ENCODE data around the gene RGS3.

Gene RGS3

DNA sequence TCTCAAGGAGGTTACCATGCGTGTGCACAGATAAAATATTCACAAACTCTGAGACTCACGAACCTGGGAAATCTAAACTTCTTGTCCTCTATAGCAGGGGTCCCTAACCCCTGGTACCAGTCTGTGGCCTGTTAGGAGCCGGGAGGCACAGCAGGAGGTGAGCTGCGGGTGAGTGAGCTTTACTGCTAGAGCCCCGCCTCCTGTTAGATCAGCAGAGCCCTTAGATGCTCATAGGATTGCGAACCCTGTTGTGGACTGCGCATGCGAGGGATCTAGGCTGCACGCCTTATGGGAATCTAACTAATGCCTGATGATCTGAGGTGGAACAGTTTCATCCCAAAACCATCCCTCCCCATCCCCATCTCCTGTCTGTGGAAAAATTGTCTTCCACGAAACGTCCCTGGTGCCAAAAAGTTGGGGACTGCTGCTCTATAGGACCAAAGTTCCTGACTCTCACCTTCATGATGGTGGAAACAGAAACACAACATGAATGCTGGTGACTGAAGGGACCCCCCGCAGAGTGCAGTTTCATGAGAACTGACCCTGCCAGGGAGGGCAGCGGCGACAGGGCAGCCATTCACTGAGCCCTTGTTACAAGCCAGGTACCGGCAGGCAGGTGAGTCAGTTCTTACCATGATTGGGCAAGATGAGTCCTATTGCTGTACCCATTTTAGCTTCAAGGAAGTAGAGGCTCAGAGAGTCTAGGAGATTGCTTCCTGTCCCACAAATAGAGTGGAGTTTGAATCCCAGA lies 181.9 kb downstream of the RGS3 start:
- Mint-ChIP-seq H3K27me3 (ENCODE audit: low read depth, poor library complexity) (peaks cover 3% of the 10 kb centered on the region), H3K27ac (no peak overlapping the region), H3K36me3 (ENCODE audit: low read depth) (no peaks in the 10 kb centered on the region), H3K4me3 (no peak overlapping the region), H3K9me3 (peaks cover 8% of the 10 kb centered on the region), H3K4me1 (peaks cover 64% of the 10 kb centered on the region)
- TF ChIP-seq, protein P1, sequence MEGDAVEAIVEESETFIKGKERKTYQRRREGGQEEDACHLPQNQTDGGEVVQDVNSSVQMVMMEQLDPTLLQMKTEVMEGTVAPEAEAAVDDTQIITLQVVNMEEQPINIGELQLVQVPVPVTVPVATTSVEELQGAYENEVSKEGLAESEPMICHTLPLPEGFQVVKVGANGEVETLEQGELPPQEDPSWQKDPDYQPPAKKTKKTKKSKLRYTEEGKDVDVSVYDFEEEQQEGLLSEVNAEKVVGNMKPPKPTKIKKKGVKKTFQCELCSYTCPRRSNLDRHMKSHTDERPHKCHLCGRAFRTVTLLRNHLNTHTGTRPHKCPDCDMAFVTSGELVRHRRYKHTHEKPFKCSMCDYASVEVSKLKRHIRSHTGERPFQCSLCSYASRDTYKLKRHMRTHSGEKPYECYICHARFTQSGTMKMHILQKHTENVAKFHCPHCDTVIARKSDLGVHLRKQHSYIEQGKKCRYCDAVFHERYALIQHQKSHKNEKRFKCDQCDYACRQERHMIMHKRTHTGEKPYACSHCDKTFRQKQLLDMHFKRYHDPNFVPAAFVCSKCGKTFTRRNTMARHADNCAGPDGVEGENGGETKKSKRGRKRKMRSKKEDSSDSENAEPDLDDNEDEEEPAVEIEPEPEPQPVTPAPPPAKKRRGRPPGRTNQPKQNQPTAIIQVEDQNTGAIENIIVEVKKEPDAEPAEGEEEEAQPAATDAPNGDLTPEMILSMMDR (IDR thresholded peaks at IDR 0.05), result no peak
- DNase-seq, result no peak

- no peaks in the 10 kb centered on the region for H3K36me3 Mint-ChIP-seq (ENCODE audit: low read depth)
- no peak overlapping the region for H3K27ac Mint-ChIP-seq
- peaks cover 8% of the 10 kb centered on the region for H3K9me3 Mint-ChIP-seq
- TF ChIP-seq, protein P1 (IDR thresholded peaks at IDR 0.05), result no peak
- H3K27me3 Mint-ChIP-seq (ENCODE audit: low read depth, poor library complexity), result peaks cover 6% of the 10 kb centered on the region
- H3K4me3 Mint-ChIP-seq, result no peak overlapping the region
- peaks cover 64% of the 10 kb centered on the region for H3K4me1 Mint-ChIP-seq
- no peak for DNase-seq
These were observed 182.4 kb downstream of the RGS3 start for GRCh38 chr9:113645978-113646253.

GRCh38 chr9:113646491-113646890 lies 183.0 kb downstream of the RGS3 start:
- H3K36me3 Mint-ChIP-seq (ENCODE audit: low read depth), result no peaks in the 10 kb centered on the region
- peaks cover 8% of the 10 kb centered on the region for H3K9me3 Mint-ChIP-seq
- TF ChIP-seq, protein P1 (IDR thresholded peaks at IDR 0.05), result no peak
- no peak for DNase-seq
- H3K4me3 Mint-ChIP-seq, result no peak overlapping the region
- no peak overlapping the region for H3K27ac Mint-ChIP-seq
- peaks cover 6% of the 10 kb centered on the region for H3K27me3 Mint-ChIP-seq (ENCODE audit: low read depth, poor library complexity)
- peaks cover 67% of the 10 kb centered on the region for H3K4me1 Mint-ChIP-seq
